Caco-2 (cell line): Measurements from ENCODE around the gene MRM3. TPM values are rescaled to one million over a fixed set of nuclear protein-coding genes. Genes with fewer than 3 reads are reported as not detected.

Experiments used
- BruUV-seq: library from RNA; stranded (reverse); fragments of 400-500 nt; replicated peaks from 2 replicates; lab custom pipeline; 2021; lab: Mats Ljungman, UMichigan
- CTCF ChIA-PET: fragments of 300-600 bp; sonication (Branson Sonifier 250); formaldehyde crosslinking; loops from one replicate; lab custom pipeline; 2022; ENCODE audit warnings: antibody characterized with exemption; lab: Charles Lee
- POLR2A ChIA-PET: fragments of 300-600 bp; sonication (Branson Sonifier 250); formaldehyde crosslinking; loops from one replicate; lab custom pipeline; 2022; ENCODE audit warnings: antibody characterized with exemption; lab: Charles Lee
- DNase-seq, 2 experiments: peaks; one replicate each; pipeline versions ENCODE4 v3.0.0 to v3.0.0-alpha.2; 2020 to 2022
- H3K27me3 ChIP-seq: replicated peaks from 2 replicates; pipeline ENCODE4 v1.6.0; 2011; ENCODE audit warnings: low read length; ENCODE audit not compliant: control insufficient read depth, insufficient read depth
- H3K36me3 ChIP-seq: 2 replicates; pipeline ENCODE4 v1.5.1; 2011; ENCODE audit warnings: low read length; ENCODE audit not compliant: control insufficient read depth, insufficient read depth
- H3K4me1 ChIP-seq: fragments of 250-450 bp; sonication (Bioruptor Pico); 2 replicates; pipeline ENCODE4 v1.5.1; 2020; ENCODE audit warnings: mild to moderate bottlenecking
- H3K4me3 ChIP-seq: 2 replicates; pipeline ENCODE4 v1.5.1; 2011; ENCODE audit warnings: low read depth, mild to moderate bottlenecking, control low read depth, low read length
- H3K9me3 ChIP-seq: fragments of 250-450 bp; sonication (Bioruptor Pico); 2 replicates; pipeline ENCODE4 v1.5.1; 2020; ENCODE audit warnings: mild to moderate bottlenecking, moderate library complexity
- H3K27ac Mint-ChIP-seq: one replicate; pipeline ENCODE4 v1.8.0; 2022; ENCODE audit warnings: mixed read lengths; ENCODE audit not compliant: unreplicated experiment
- H3K27me3 Mint-ChIP-seq: one replicate; pipeline ENCODE4 v1.8.0; 2022; ENCODE audit warnings: mixed read lengths; ENCODE audit not compliant: insufficient read depth, unreplicated experiment
- H3K36me3 Mint-ChIP-seq: one replicate; pipeline ENCODE4 v1.8.0; 2022; ENCODE audit warnings: mild to moderate bottlenecking, mixed read lengths; ENCODE audit not compliant: insufficient read depth, unreplicated experiment
- H3K4me1 Mint-ChIP-seq: one replicate; pipeline ENCODE4 v1.8.0; 2022; ENCODE audit warnings: low read depth, mixed read lengths; ENCODE audit not compliant: unreplicated experiment
- H3K4me3 Mint-ChIP-seq: one replicate; pipeline ENCODE4 v1.8.0; 2022; ENCODE audit warnings: mild to moderate bottlenecking, moderate library complexity, mixed read lengths; ENCODE audit not compliant: unreplicated experiment
- H3K9me3 Mint-ChIP-seq: one replicate; pipeline ENCODE4 v1.8.0; 2022; ENCODE audit warnings: mixed read lengths; ENCODE audit not compliant: unreplicated experiment
- CTCF ChIP-seq, 2 experiments: fragments of 200-600 bp in 1 of 2; IDR thresholded peaks; 1 replicate in 1 of 2; 2 replicates in 1 of 2; pipeline versions ENCODE4 v1.5.1 to v1.8.0; 2011 to 2022; ENCODE audit warnings: antibody characterized with exemption in 1 of 2, control low read depth in 1 of 2, inconsistent platforms in 1 of 2, low read depth in 1 of 2, low read length in 1 of 2, mild to moderate bottlenecking in 1 of 2, moderate library complexity in 1 of 2; ENCODE audit not compliant: insufficient read depth in 1 of 2, severe bottlenecking in 1 of 2, unreplicated experiment in 1 of 2
- intact Hi-C: fragments of 100-400 bp; cut with micrococcal nuclease; formaldehyde crosslinking; loops from one replicate; pipeline ENCODE4 v1.10.0; 2022; ENCODE audit not compliant: unreplicated experiment
- total RNA-seq: library from RNA; stranded (reverse); gene quantifications from 2 replicates; pipeline ENCODE4 v1.2.3, GENCODE V29; 2022

MRM3 gene
- total RNA-seq, 1 experiment from 2014 or later = 14.1 TPM

- Mint-ChIP-seq H3K36me3 (peaks cover 53% of the 10 kb centered on the region), H3K4me3 (no peak overlapping the region), H3K9me3 (no peaks in the 10 kb centered on the region), H3K27me3 (no peaks in the 10 kb centered on the region), H3K27ac (no peak overlapping the region), H3K4me1 (peaks cover 8% of the 10 kb centered on the region)
- no peak for DNase-seq
- intact Hi-C loops = no loop called here
- Histone ChIP-seq H3K36me3 (no peaks in the 10 kb centered on the region), H3K27me3 (no peaks in the 10 kb centered on the region), H3K9me3 (no peaks in the 10 kb centered on the region), H3K4me3 (no peak overlapping the region), H3K4me1 (no peaks in the 10 kb centered on the region)
- no TSS peak for BruUV-seq
- no peak for TF ChIP-seq CTCF (IDR thresholded peaks at IDR 0.05; ENCODE audit: insufficient read depth in 1 of 2, low read depth in 1 of 2, low read length in 1 of 2, severe bottlenecking in 1 of 2, unreplicated experiment in 1 of 2)
- POLR2A ChIA-PET = no interaction called here
- CTCF ChIA-PET = no interaction called here
Observed at GRCh38 chr17:759964-760363, 22.2 kb upstream of the MRM3 start.

GRCh38 chr17:760371-760770 is 21.8 kb upstream of the MRM3 start:
- no peak for DNase-seq
- H3K4me1 Mint-ChIP-seq = peaks cover 8% of the 10 kb centered on the region
- intact Hi-C loops = no loop called here
- Histone ChIP-seq H3K4me1 (no peaks in the 10 kb centered on the region), H3K27me3 (no peaks in the 10 kb centered on the region), H3K4me3 (no peak overlapping the region), H3K9me3 (no peaks in the 10 kb centered on the region), H3K36me3 (no peaks in the 10 kb centered on the region)
- H3K27ac Mint-ChIP-seq = no peak overlapping the region
- H3K9me3 Mint-ChIP-seq = no peaks in the 10 kb centered on the region
- TF ChIP-seq CTCF (IDR thresholded peaks at IDR 0.05; ENCODE audit: insufficient read depth in 1 of 2, low read depth in 1 of 2, low read length in 1 of 2, severe bottlenecking in 1 of 2, unreplicated experiment in 1 of 2) = no peak
- H3K36me3 Mint-ChIP-seq = peaks cover 53% of the 10 kb centered on the region
- POLR2A ChIA-PET = no interaction called here
- no peak overlapping the region for H3K4me3 Mint-ChIP-seq
- no TSS peak for BruUV-seq
- CTCF ChIA-PET = no interaction called here
- no peaks in the 10 kb centered on the region for H3K27me3 Mint-ChIP-seq

GRCh38 chr17:767076-767475 is 15.1 kb upstream of the MRM3 start:
- no peak overlapping the region for H3K27ac Mint-ChIP-seq
- CTCF ChIA-PET = no interaction called here

More at GRCh38 chr17:767076-767475, 15.1 kb upstream of the MRM3 start:
- no TSS peak for BruUV-seq
- Histone ChIP-seq H3K9me3 (no peaks in the 10 kb centered on the region), H3K27me3 (no peaks in the 10 kb centered on the region), H3K4me1 (no peaks in the 10 kb centered on the region), H3K4me3 (no peak overlapping the region), H3K36me3 (no peaks in the 10 kb centered on the region)
- POLR2A ChIA-PET = no interaction called here
- H3K36me3 Mint-ChIP-seq = peaks cover 66% of the 10 kb centered on the region
- no peaks in the 10 kb centered on the region for H3K4me1 Mint-ChIP-seq
- no peaks in the 10 kb centered on the region for H3K9me3 Mint-ChIP-seq
- H3K4me3 Mint-ChIP-seq = no peak overlapping the region
- intact Hi-C loops = no loop called here
- DNase-seq = no peak
- H3K27me3 Mint-ChIP-seq = no peaks in the 10 kb centered on the region
- TF ChIP-seq CTCF (IDR thresholded peaks at IDR 0.05; ENCODE audit: insufficient read depth in 1 of 2, low read depth in 1 of 2, low read length in 1 of 2, severe bottlenecking in 1 of 2, unreplicated experiment in 1 of 2) = no peak
